GM19238 (cell line): ENCODE data around the gene SIN3B.
"Not testable (repeated sequence)": the region's sequence is repeated elsewhere in the genome, so short reads cannot be mapped to it uniquely, and the experiment has no call there.

Experiments used
- DNase-seq: peaks from one replicate; pipeline ENCODE4 v3.0.0; 2011; ENCODE audit warnings: low spot score; ENCODE audit not compliant: insufficient read length

Gene SIN3B

GRCh38 chr19:16829010-16829821, at the start of gene SIN3B:
Gene SIN3B, plus strand, starts transcription at chr19:16829398. Its CDS starts 23 bp downstream, at chr19:16829421.
- DNase-seq = peak; percentile 82

DNA sequence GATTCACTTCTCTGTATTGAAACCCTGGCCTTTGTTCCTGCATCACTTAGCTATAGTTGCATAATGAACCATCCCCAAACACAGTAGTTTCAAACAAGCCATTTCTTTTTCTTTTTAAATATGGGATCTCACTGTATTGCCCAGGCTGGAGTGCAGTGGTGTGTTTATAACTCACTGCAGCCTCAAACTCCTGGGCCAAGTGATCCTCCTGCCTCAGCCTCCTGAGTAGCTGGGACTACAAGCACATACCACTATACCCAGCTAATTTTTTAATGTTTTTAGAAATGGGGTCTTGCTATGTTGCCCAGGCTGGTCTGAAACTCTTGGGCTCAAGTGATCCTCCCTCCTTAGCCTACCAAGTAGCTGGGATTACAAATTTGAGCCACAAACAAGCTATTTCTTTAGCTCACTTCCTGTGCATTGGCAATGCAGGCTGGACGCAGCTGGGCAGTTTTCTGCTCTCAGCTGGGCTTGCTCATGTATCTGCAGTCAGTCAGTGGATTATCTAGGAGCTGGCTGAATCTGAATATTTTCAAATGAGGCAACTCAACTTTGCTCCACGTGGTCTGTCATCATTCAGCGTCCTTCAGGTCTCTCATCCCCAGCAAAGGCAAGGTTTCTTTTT, 49.5 kb upstream of the SIN3B start:
- DNase-seq = no peak

- DNase-seq = no peak
These were observed 46.5 kb upstream of the SIN3B start for GRCh38 chr19:16782719-16783118.

GRCh38 chr19:16788479-16788878, 40.7 kb upstream of the SIN3B start:
- DNase-seq = no peak

DNA sequence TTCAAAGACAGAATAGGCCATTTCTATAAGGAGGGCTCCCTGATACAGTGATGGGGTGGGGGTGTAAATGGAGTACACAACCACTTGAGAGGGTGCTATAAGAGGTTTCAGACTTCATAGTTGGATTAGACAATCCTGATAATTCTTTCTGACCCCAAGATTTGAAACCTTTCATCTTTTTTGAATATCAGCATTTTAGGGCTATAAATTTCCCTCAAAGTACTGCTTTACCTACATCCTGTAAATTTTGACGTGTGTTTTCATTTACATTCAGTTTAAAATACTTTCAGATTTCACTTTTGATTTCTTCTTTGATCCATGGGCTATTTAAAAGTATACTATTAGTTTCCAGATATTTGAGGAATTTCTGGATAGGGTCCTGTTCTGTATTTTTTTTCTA, 40.0 kb upstream of the SIN3B start:
- DNase-seq = no peak

- DNase-seq = no peak
These were observed 39.1 kb upstream of the SIN3B start for GRCh38 chr19:16790051-16790450.

DNA sequence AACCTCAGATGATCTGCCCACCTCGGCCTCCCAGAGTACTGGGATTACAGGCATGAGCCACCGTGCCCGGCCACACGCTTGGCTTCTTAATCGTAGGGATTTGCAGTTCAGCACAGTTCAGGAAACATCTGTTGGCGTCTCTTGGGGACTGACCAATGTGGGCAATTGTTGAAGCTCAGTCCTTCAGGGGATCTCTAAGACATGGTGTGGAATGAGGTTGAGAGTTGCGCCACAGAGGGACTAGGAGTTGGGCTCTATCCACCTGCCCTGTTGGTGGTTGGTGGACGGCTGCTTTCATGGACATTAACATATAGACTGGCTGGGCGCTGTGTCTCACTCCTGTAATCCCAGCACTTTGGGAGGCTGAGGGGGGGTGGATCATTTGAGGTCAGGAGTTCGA, 37.3 kb upstream of the SIN3B start:
- no peak for DNase-seq

GRCh38 chr19:16794456-16795441, 34.4 kb upstream of the SIN3B start:
- DNase-seq = no peak

- DNase-seq = no peak
These were observed 33.5 kb upstream of the SIN3B start for GRCh38 chr19:16795731-16796130.

DNA sequence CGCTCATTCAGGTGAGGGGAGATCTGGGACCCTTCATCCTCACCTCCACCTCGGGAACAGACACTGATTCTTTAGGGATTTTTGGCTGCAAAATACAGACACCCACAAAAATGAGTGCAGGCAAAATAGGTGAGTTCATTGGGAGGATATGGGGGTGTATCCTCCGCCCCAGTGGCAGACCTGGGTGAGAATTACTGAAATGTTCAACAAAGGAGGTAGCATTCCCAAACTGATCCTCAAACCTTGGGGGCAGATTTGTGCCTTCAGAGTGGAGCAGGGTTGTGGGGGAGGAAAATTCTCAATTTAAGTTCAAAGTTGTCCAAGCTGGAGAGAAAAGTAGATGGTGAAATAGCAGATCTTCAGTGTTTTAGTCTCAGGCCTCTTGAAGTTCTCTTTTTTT, 31.3 kb upstream of the SIN3B start:
- no peak for DNase-seq

DNA sequence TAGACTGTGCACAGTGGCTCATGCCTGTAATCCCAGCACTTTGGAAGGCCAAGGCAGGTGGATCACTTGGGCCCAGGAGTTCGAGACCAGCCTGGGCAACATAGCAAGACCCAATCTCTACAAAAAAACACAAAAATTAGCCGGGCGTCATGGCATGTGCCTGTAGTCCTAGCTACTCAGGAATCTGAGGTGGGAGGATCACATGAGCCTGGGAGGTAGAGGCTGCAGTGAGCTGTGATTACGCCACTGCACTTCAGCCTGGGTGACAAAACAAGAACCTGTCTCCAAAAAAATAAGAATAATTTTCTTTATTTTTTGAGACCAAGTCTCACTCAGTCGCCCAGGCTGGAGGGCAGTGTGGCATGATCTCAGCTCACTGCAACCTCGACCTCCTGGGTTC, 30.9 kb upstream of the SIN3B start:
- DNase-seq = not testable (repeated sequence)

- DNase-seq = no peak
These were observed 29.5 kb upstream of the SIN3B start for GRCh38 chr19:16799740-16800139.

DNA sequence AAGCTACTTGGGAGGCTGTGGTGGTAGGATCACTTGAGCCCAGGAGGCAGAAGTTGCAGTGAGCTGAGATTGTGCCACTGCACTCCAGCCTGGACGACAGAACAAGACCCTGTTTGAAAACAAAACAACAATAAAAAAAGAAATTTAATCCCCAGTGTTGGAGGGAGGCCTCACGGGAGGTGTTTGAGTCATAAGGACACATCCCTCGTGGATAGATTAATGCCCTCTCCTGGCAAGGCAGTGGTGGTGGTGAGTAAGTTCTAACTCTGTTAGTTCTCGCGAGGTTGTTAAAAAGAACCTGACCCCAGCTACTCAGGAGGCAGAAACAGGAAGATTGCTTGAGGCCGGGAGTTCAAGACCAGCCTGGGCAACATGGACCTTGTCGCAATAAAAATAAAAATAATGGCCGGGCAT, 27.6 kb upstream of the SIN3B start:
- DNase-seq = no peak

DNA sequence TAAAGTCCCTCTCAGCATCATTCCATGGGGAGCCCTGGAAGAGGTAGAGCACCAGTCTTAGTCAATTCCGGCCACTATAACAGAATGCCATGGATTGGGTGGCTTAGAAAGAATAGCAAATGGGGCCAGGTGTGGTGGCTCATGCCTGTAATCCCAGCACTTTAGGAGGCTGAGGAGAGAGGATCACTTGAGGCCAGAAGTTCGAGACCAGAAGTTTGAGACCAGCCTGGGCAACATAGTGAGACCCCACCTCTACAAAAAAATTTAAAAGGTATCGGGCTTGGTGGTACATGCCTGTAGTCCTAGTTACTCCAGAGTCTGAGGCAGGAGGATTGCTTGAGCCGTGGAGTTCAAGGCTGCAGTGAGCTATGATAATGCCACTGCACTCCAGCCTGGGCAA, 25.0 kb upstream of the SIN3B start:
- DNase-seq = no peak

DNA sequence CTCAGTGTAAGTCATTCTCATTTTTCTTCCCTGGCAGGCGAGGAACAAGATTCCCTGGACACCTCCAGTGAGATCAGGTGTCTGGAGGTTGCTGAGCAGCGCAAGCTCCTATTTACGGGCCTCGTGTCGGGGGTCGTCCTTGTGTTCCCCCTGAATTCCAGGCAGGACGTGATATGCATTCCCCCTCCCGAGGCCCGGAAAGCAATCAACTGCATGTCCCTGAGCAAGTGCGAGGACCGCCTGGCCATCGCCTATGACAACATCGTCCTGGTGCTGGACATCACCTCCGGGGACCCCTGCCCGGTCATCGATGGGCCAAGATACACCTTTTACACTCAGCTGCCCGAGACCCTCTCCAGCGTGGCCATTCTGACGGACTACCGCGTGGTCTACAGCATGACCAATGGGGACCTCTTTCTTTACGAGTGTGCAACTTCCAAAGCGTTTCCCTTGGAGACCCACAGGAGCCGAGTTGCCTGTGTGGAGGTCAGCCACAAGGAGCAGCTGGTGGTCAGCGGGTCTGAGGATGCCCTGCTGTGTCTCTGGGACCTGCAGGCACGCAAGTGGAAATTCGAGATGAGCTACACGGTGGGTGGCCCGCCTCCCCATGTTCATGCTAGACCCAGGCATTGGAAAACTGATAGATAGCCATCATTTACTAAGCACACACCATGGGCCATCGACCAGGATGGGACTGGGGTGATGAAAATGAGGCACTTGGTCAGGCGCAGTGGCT, 21.5 kb upstream of the SIN3B start:
- no peak for DNase-seq

DNA sequence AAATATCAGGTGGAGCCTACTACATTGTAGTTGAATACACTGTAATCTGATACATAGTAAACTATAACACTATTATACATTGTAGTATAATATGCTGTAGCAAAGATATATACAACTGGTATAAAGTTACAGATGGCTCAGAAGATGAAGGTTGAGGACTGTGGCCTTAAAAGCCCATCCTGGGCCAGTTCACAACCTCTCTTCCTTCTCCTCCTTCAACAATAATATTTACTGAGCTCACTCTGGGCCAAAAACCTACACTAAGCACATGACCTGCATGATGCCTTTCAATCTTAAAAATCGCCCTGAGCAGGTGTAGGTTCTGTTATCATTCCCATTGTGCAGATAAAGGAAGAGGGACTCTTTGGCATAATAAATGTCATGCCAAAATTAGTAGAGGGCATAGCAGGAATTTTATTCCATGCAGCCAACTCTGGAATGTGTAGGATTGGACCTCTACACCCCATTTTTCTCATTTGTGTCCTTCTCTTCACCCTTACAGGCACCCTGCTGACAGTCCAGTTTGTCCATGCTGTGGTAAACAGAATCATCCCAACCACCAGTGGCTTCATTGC, 14.6 kb upstream of the SIN3B start:
- DNase-seq = no peak

- DNase-seq = no peak
These were observed 9.1 kb upstream of the SIN3B start for GRCh38 chr19:16820056-16820455.

DNA sequence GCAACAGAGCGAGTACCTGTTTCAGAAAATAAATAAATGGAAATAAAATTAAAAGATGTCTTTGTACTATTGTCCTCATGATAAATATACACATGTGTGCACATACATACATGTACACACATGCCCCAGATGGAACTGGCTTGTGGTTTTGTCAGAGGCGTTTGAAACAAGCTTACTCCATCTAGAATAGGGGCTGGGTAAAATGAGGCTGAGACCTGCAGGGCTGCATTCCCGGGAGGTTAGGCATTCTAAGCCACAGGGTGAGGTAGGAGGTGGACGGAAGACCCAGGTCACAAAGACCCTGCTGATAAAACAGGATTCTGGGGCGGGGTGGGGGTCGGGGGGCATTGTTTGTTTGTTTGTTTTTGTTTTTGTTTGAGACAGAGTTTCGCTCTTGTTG, 8.1 kb upstream of the SIN3B start:
- no peak for DNase-seq

- DNase-seq = no peak
These were observed 6.5 kb upstream of the SIN3B start for GRCh38 chr19:16822648-16823047.

DNA sequence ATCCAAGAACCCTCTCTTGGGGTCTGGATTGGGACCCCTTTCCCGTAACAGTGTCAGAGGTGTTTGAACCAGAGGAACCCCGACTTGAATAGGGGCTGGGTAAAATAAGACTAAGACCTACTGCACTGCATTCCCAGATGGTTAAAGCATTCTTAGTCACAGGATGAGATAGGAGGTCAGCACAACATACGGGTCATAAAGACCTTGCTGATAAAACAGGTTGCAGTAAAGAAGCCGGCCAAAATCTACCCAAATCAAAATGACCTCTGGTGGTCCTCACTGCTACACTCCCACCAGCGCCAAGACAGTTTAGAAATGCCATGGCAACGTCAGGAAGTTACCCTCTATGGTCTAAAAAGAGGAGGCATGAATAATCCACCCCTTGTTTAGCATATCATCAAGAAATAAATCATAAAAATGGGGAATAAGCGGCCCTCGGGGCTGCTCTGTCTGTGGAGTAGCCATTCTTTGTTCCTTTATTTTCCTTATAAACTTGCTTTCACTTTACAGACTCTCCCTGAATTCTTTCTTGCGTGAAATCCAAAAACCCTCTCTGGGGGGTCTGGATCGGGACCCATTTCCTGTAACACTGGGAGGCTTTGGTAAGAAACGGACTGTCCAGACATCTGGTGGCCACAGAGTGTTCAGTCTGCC, 4.4 kb upstream of the SIN3B start:
- no peak for DNase-seq
